Measurements from ENCODE around the gene NUP214. TPM values are rescaled to one million over a fixed set of nuclear protein-coding genes. Genes with fewer than 3 reads are reported as not detected.

NUP214 gene
- total RNA-seq, 2 experiments from 2014 or later = 19.7 to 69.6 TPM

DNA sequence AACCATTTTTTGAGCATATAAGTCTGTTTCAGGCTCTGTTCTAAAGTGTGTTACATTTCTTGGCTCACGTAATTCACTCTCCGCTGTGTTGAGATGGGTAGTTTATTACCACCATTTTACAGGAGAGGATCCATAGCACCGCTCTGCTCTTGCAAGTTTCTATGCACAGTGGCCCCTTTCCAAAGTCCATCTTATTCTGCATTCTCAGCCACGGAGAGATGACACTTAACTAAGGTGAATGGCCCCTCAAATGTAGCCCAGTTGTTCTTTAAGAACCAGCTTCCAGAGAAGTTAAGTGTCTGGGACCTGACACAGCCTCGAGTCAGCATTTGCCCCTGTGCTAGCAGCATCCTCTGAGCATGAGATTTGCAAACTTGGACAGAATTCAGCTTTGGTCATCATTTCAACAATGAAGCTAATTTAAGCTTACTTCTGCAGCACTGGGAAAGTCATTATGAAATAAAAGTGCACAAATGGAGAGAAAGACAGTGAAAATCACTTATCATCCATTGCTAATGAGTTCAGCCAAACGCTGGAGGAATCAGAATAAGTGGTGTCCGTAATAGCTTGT lies 89.0 kb downstream of the NUP214 start:
- POLR2A ChIA-PET = interaction anchor here (1.3 kb wide), 1 partner anchor 42 kb away, joined by 4 read pairs; no protein-coding TSS in a partner anchor
- intact Hi-C loops (cut with micrococcal nuclease; ENCODE audit: unreplicated experiment) = no loop called here
- TF ChIP-seq EZH2phosphoT487 (IDR thresholded peaks at IDR 0.05; ENCODE audit: borderline replicate concordance, low read depth, low read length) = no peak
- TF ChIP-seq, protein P1, sequence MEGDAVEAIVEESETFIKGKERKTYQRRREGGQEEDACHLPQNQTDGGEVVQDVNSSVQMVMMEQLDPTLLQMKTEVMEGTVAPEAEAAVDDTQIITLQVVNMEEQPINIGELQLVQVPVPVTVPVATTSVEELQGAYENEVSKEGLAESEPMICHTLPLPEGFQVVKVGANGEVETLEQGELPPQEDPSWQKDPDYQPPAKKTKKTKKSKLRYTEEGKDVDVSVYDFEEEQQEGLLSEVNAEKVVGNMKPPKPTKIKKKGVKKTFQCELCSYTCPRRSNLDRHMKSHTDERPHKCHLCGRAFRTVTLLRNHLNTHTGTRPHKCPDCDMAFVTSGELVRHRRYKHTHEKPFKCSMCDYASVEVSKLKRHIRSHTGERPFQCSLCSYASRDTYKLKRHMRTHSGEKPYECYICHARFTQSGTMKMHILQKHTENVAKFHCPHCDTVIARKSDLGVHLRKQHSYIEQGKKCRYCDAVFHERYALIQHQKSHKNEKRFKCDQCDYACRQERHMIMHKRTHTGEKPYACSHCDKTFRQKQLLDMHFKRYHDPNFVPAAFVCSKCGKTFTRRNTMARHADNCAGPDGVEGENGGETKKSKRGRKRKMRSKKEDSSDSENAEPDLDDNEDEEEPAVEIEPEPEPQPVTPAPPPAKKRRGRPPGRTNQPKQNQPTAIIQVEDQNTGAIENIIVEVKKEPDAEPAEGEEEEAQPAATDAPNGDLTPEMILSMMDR (conservative IDR thresholded peaks at IDR 0.05; ENCODE audit: low read length) = no peak

GRCh38 chr9:131214876-131215275 lies 89.5 kb downstream of the NUP214 start:
- Histone ChIP-seq H3K79me2 (ENCODE audit: insufficient read depth, low read depth, low read length) (no peaks in the 10 kb centered on the region), H3K4me2 (ENCODE audit: low read length) (no peak overlapping the region), H3K4me3 (ENCODE audit: low read depth, low read length, poor library complexity, severe bottlenecking) (no peak overlapping the region), H3K4me1 (ENCODE audit: insufficient read depth, low read length, poor library complexity, severe bottlenecking) (no peaks in the 10 kb centered on the region), H3K36me3 (ENCODE audit: insufficient read depth, low read length) (peaks cover 55% of the 10 kb centered on the region), H4K20me1 (ENCODE audit: insufficient read depth, low read length) (no peaks in the 10 kb centered on the region), H3K9me2 (ENCODE audit: insufficient read depth, low read length) (no peaks in the 10 kb centered on the region), H2AFZ (ENCODE audit: low read length) (no peak overlapping the region), H3K27ac (ENCODE audit: low read depth, low read length, poor library complexity, severe bottlenecking) (no peak overlapping the region), H3K9me3 (ENCODE audit: low read length) (0 out of 2 replicates have a peak, but pooled peaks cover 4% of the 10 kb centered on the region)
- BruUV-seq (replicated peaks) = no TSS peak
- TF ChIP-seq, protein P1 (conservative IDR thresholded peaks at IDR 0.05; ENCODE audit: low read length) = no peak
- no peak for TF ChIP-seq EZH2phosphoT487 (IDR thresholded peaks at IDR 0.05; ENCODE audit: borderline replicate concordance, low read depth, low read length)
- ChIA-PET POLR2A (interaction anchor here (0.6 to 1.3 kb wide), 2 partner anchors 42 to 146 kb away, joined by 3 to 4 read pairs; no protein-coding TSS in a partner anchor), CTCF (ENCODE audit: unreplicated experiment) (no interaction called here)
- intact Hi-C loops (cut with micrococcal nuclease; ENCODE audit: unreplicated experiment) = no loop called here
- DNase-seq (ENCODE audit: low spot score) = no peak

More for the DNA sequence above, 89.0 kb downstream of the NUP214 start:
- no TSS peak for BruUV-seq (replicated peaks)
- Histone ChIP-seq H3K79me2 (ENCODE audit: insufficient read depth, low read depth, low read length) (no peaks in the 10 kb centered on the region), H3K27ac (ENCODE audit: low read depth, low read length, poor library complexity, severe bottlenecking) (no peak overlapping the region), H3K9me3 (ENCODE audit: low read length) (0 out of 2 replicates have a peak, but pooled peaks cover 4% of the 10 kb centered on the region), H3K9me2 (ENCODE audit: insufficient read depth, low read length) (no peaks in the 10 kb centered on the region), H2AFZ (ENCODE audit: low read length) (no peak overlapping the region), H4K20me1 (ENCODE audit: insufficient read depth, low read length) (no peaks in the 10 kb centered on the region), H3K36me3 (ENCODE audit: insufficient read depth, low read length) (peaks cover 60% of the 10 kb centered on the region), H3K4me2 (ENCODE audit: low read length) (no peak overlapping the region), H3K4me3 (ENCODE audit: low read depth, low read length, poor library complexity, severe bottlenecking) (no peak overlapping the region), H3K4me1 (ENCODE audit: insufficient read depth, low read length, poor library complexity, severe bottlenecking) (no peaks in the 10 kb centered on the region)
- CTCF ChIA-PET (ENCODE audit: unreplicated experiment) = interaction anchor here (1.3 kb wide), 1 partner anchor 122 kb away, joined by 4 read pairs; no protein-coding TSS in a partner anchor
- DNase-seq (ENCODE audit: low spot score) = no peak

DNA sequence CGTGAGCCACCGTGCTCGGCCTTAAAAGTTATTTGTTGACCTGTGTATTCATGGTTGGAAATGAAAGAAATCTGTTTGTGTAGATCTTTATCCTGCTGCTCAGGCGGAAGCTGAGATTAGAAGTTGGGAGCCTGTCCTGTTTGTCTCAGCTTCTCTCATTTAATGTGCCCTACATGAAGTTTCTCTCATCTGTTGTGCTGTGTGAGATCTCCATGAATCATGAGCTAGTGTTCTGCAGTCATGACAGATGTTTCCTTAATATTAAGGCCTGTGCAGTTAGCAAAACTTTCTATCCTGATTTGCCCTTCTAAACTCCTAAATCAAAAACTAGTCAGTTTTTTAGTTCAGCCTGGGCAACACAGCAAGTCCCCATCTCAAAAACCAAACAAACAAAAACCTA lies 91.4 kb downstream of the NUP214 start:
- Histone ChIP-seq H4K20me1 (ENCODE audit: insufficient read depth, low read length) (no peaks in the 10 kb centered on the region), H3K79me2 (ENCODE audit: insufficient read depth, low read depth, low read length) (no peaks in the 10 kb centered on the region), H3K4me3 (ENCODE audit: low read depth, low read length, poor library complexity, severe bottlenecking) (no peak overlapping the region), H3K27ac (ENCODE audit: low read depth, low read length, poor library complexity, severe bottlenecking) (no peak overlapping the region), H3K9me2 (ENCODE audit: insufficient read depth, low read length) (no peaks in the 10 kb centered on the region), H3K9me3 (ENCODE audit: low read length) (0 out of 2 replicates have a peak, but pooled peaks cover 4% of the 10 kb centered on the region), H3K4me1 (ENCODE audit: insufficient read depth, low read length, poor library complexity, severe bottlenecking) (no peaks in the 10 kb centered on the region), H3K4me2 (ENCODE audit: low read length) (no peak overlapping the region), H3K36me3 (ENCODE audit: insufficient read depth, low read length) (peaks cover 38% of the 10 kb centered on the region), H2AFZ (ENCODE audit: low read length) (no peak overlapping the region)
- DNase-seq (ENCODE audit: low spot score) = no peak
- CTCF ChIA-PET (ENCODE audit: unreplicated experiment) = interaction anchor here (0.9 to 1.1 kb wide), 2 partner anchors 37 to 58 kb away, joined by 3 read pairs; no protein-coding TSS in a partner anchor
- intact Hi-C loops (cut with micrococcal nuclease; ENCODE audit: unreplicated experiment) = no loop called here
- TF ChIP-seq, protein P1 (conservative IDR thresholded peaks at IDR 0.05; ENCODE audit: low read length) = no peak
- TF ChIP-seq EZH2phosphoT487 (IDR thresholded peaks at IDR 0.05; ENCODE audit: borderline replicate concordance, low read depth, low read length) = no peak
- POLR2A ChIA-PET = no interaction called here
- BruUV-seq (replicated peaks) = no TSS peak

Data from OCI-LY7 (cell line).